GM12864 (cell line): ENCODE data around the gene DTX3L.

Experiments used
- DNase-seq: peaks from one replicate; pipeline ENCODE4 v3.0.0-alpha.2; 2011; ENCODE audit warnings: low read depth
- H3K4me3 ChIP-seq: 2 replicates; pipeline ENCODE4 v1.5.1; 2011; ENCODE audit warnings: mild to moderate bottlenecking, low read depth, low read length, control low read depth
- TF ChIP-seq, protein P1 (sequence below): IDR thresholded peaks from 2 replicates; pipeline ENCODE4 v1.5.1; 2011; ENCODE audit warnings: low read depth, mild to moderate bottlenecking, moderate library complexity, low read length, control low read depth, inconsistent platforms; ENCODE audit errors: missing control alignments

DTX3L gene

DNA sequence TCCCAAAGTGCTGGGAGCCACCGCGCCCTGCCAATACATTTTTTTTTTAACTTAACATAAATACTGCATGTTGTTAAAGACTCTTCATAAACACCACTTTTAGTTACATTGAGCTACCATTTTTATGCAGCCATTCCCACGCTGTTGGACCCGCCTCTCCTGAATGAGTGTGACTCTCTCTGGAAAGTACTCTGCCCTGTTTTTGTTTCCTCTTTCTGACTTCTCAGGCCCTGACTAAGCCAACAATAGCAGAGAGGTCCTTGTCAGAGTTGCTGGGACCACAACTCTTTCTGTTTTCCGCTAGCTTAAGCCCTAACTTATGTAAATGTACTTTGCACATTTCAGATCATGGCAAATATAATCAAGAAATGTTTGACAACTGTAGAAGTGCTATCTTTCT is 48.6 kb downstream of the DTX3L start:
- TF ChIP-seq, protein P1, sequence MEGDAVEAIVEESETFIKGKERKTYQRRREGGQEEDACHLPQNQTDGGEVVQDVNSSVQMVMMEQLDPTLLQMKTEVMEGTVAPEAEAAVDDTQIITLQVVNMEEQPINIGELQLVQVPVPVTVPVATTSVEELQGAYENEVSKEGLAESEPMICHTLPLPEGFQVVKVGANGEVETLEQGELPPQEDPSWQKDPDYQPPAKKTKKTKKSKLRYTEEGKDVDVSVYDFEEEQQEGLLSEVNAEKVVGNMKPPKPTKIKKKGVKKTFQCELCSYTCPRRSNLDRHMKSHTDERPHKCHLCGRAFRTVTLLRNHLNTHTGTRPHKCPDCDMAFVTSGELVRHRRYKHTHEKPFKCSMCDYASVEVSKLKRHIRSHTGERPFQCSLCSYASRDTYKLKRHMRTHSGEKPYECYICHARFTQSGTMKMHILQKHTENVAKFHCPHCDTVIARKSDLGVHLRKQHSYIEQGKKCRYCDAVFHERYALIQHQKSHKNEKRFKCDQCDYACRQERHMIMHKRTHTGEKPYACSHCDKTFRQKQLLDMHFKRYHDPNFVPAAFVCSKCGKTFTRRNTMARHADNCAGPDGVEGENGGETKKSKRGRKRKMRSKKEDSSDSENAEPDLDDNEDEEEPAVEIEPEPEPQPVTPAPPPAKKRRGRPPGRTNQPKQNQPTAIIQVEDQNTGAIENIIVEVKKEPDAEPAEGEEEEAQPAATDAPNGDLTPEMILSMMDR, result no peak

DNA sequence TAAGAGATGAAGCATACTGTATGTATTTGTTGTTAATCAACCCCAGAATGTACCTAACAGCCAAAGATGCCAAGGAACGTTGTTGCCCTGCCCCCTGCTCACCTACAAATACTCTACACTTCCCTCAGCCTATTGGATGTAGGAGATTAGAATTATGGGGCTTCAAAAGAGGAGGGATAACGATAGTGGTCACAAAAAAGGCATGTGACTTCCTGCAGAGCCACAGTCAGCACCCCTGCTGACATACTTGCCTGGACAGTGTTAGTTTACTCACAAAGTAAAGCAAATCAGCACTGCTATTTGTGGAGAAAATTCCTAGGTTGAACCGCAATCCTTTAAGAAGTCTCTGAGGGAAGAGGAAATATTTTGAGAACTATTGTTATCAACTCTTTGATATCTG is 51.2 kb downstream of the DTX3L start:
- DNase-seq, result no peak
- H3K4me3 ChIP-seq, result no peak overlapping the region
- TF ChIP-seq, protein P1, result no peak

More for the DNA sequence above, 48.6 kb downstream of the DTX3L start:
- no peak overlapping the region for H3K4me3 ChIP-seq
- no peak for DNase-seq

DNA sequence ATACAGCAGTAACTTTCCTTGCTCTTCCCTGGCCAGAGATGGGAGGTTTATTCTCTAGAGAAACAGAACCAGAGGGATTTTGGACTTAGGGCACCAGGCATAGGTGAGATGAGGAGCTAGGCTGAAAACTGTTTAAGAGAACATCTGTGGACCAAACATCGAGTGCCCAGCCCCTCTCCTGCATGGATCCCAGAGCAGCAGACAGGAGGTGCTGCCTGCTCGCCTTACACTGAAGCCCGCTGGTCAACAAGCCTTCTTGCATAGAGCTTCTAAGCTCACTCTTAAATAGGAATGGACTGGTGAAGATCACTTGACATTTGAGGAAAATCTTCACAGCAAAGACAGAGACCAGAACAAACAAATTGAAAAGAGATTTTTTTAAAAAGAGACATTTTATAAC is 54.5 kb downstream of the DTX3L start:
- H3K4me3 ChIP-seq, result no peak overlapping the region
- TF ChIP-seq, protein P1, result no peak
- DNase-seq, result no peak

DNA sequence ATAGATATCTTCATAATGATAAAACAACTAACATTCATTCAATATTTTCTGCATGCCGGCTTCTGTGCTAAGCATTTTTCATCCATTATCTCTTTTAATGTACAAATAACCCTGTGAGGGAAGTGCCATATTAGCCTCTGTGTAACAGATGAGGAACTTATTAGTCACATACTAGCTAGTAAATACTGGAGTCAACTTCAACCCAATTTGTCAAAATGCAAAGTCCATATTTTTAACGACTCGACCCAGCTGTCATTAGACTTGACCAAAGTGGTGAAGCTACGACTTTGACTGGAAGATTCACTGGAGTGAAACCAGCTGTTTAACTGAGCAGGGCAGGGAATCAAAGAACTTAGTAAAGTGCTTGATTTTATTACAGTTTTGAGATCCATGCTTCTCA is 54.9 kb downstream of the DTX3L start:
- no peak overlapping the region for H3K4me3 ChIP-seq
- DNase-seq, result no peak
- TF ChIP-seq, protein P1, result no peak

DNA sequence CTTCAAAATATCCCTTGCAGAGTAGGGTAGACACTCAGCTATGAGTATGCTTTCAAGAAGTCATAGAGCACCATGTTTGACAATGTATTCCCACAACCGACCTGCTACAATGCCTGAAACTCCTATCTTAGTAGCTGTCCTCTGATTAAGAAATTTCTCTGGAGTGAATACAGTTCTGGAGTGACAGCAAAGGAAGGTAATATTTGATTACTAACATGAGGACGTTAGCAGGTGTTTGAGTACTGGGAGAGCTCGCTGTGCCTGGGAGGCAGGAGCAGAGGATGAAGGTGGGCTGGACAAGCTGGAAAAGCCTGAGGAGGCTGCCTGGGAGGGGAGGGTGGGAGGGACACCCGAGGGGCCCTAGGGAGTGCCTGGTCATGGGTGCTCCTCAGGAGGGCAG is 56.3 kb downstream of the DTX3L start:
- H3K4me3 ChIP-seq, result no peak overlapping the region
- TF ChIP-seq, protein P1, result no peak
- DNase-seq, result no peak

DNA sequence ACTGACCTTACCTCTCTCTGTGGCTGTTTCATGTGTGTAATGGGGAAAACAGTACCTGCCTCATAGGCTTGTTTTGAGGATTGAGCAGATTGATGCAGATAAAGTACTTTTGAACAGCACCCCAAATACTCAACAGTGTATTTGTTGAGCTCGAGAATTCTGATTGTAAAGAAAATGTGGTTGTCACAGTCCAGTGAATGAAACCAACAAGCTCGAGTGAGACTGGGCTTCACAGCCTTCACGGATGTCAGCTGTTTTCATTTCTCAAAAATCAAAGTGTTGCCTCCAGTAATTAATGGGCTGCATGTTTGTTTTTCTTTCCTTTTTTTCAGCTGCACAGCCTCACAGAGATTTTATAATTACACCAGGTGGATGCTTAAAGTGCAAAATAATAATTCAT is 57.0 kb downstream of the DTX3L start:
- TF ChIP-seq, protein P1, result no peak
- no peak overlapping the region for H3K4me3 ChIP-seq
- no peak for DNase-seq

DNA sequence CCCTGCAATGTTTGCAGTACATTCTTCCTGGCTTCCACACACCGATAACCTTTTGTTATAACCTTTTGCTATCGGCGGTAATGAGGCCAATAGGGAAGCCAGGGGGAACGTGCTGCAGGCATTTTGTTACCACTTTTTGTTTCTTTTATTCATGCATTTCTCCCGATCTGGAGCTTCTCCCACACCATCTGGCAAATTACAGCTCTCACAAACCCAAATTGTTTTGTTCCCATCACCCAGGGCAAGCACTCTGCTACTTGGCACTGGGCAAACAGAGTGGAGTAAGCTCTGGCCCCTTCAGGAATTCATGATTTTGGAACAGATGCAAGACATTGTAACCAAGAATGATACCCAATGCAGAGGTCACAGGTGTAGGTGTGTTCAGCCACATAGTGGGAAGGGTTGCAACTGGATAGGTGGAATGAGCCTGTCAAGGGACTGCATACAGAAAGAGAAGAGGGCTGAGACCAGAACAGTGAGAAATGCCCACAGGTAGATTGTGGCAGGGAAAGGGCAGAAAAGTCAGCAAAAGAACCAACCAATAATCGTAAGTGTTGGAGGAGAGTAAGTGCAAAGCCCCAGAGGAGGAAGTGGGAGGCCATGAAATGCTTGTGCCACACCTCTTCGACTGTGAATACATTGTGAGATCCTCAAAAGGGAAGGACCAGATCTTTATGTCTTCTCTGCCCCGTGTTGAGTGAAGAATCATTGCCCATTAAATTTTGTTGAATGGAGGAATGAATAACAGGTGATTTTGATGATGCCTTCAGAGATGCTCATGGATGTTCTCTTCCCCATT is 59.1 kb downstream of the DTX3L start:
- no peak for DNase-seq

More for the DNA sequence above, 59.1 kb downstream of the DTX3L start:
- no peak overlapping the region for H3K4me3 ChIP-seq
- TF ChIP-seq, protein P1, result no peak
